ENCODE results near the gene COX18.

GRCh38 chr4:73109493-73109892, 40.0 kb upstream of the COX18 start:
- TF ChIP-seq CTCF (conservative IDR thresholded peaks at IDR 0.05; ENCODE audit: low read depth in 2 of 2) = no peak
- TF ChIP-seq EZH2 (IDR thresholded peaks at IDR 0.05; ENCODE audit: low read depth, unreplicated experiment) = no peak
- no peak for TF ChIP-seq POLR2AphosphoS5 (IDR thresholded peaks at IDR 0.05; ENCODE audit: low read depth)
- no peak for TF ChIP-seq REST (IDR thresholded peaks at IDR 0.05; ENCODE audit: unreplicated experiment)
- TF ChIP-seq CREB1 (CRISPR knock-in tag; IDR thresholded peaks at IDR 0.05; ENCODE audit: low read depth) = no peak
- no peak for TF ChIP-seq STAT1 (IDR thresholded peaks at IDR 0.05; ENCODE audit: unreplicated experiment)
- TF ChIP-seq ZNF114 (CRISPR knock-in tag; IDR thresholded peaks at IDR 0.05) = no peak
- no peak for TF ChIP-seq EZH2phosphoT487 (IDR thresholded peaks at IDR 0.05; ENCODE audit: unreplicated experiment)
- TF ChIP-seq ZNF331 (CRISPR knock-in tag; IDR thresholded peaks at IDR 0.05; ENCODE audit: low read depth) = no peak
- no peak for TF ChIP-seq ETS1 (IDR thresholded peaks at IDR 0.05)
- no peak for TF ChIP-seq JUNB (IDR thresholded peaks at IDR 0.05; ENCODE audit: unreplicated experiment)
- no peak for TF ChIP-seq NANOG (IDR thresholded peaks at IDR 0.05; ENCODE audit: borderline replicate concordance)
